GM19025 (cell line): ENCODE measurements around the gene RBM11.

Source experiments
- ATAC-seq: cut with Tn5 transposase; IDR thresholded peaks from one replicate; pipeline ENCODE4 v1.9.1; 2021; ENCODE audit warnings: mild to moderate bottlenecking, low read depth, moderate library complexity; ENCODE audit not compliant: unreplicated experiment

Gene RBM11

GRCh38 chr21:14267076-14267475 is 51.1 kb downstream of the RBM11 start:
- ATAC-seq: no peak

- no peak for ATAC-seq
Measured at GRCh38 chr21:14270631-14271030, 54.7 kb downstream of the RBM11 start.

GRCh38 chr21:14271053-14271452 is 55.1 kb downstream of the RBM11 start:
- no peak for ATAC-seq

GRCh38 chr21:14271641-14272040 is 55.7 kb downstream of the RBM11 start:
- no peak for ATAC-seq

GRCh38 chr21:14273736-14274538 is 58.0 kb downstream of the RBM11 start:
- no peak for ATAC-seq

GRCh38 chr21:14275702-14276205 is 59.8 kb downstream of the RBM11 start:
- no peak for ATAC-seq
